ENCODE data around the gene FUOM.

The FUOM gene

GRCh38 chr10:133342942-133343341 lies 14.9 kb downstream of the FUOM start:
- TF ChIP-seq CTCF (conservative IDR thresholded peaks at IDR 0.05; ENCODE audit: control insufficient read depth, insufficient read depth, low read depth, low read length) = no peak
- DNase-seq (ENCODE audit: low read depth) = no peak
- no peak overlapping the region for H3K4me3 ChIP-seq (ENCODE audit: control insufficient read depth, low read depth, low read length)

GRCh38 chr10:133341983-133342382 lies 15.8 kb downstream of the FUOM start:
- no peak for DNase-seq (ENCODE audit: low read depth)
- H3K4me3 ChIP-seq (ENCODE audit: control insufficient read depth, low read depth, low read length) = no peak overlapping the region
- no peak for TF ChIP-seq CTCF (conservative IDR thresholded peaks at IDR 0.05; ENCODE audit: control insufficient read depth, insufficient read depth, low read depth, low read length)

GRCh38 chr10:133339708-133340380 lies 18.0 kb downstream of the FUOM start:
- H3K4me3 ChIP-seq (ENCODE audit: control insufficient read depth, low read depth, low read length) = no peak overlapping the region
- no peak for TF ChIP-seq CTCF (conservative IDR thresholded peaks at IDR 0.05; ENCODE audit: control insufficient read depth, insufficient read depth, low read depth, low read length)
- DNase-seq (ENCODE audit: low read depth) = no peak

GRCh38 chr10:133338080-133339071 lies 19.4 kb downstream of the FUOM start:
- H3K4me3 ChIP-seq (ENCODE audit: control insufficient read depth, low read depth, low read length) = no peak overlapping the region
- TF ChIP-seq CTCF (conservative IDR thresholded peaks at IDR 0.05; ENCODE audit: control insufficient read depth, insufficient read depth, low read depth, low read length) = no peak
- no peak for DNase-seq (ENCODE audit: low read depth)

GRCh38 chr10:133337370-133337725 lies 20.5 kb downstream of the FUOM start:
- no peak for DNase-seq (ENCODE audit: low read depth)
- TF ChIP-seq CTCF (conservative IDR thresholded peaks at IDR 0.05; ENCODE audit: control insufficient read depth, insufficient read depth, low read depth, low read length) = no peak
- H3K4me3 ChIP-seq (ENCODE audit: control insufficient read depth, low read depth, low read length) = no peak overlapping the region

- no peak for DNase-seq (ENCODE audit: low read depth)
- TF ChIP-seq CTCF (conservative IDR thresholded peaks at IDR 0.05; ENCODE audit: control insufficient read depth, insufficient read depth, low read depth, low read length) = no peak
- no peak within 1 kb of the TSS for H3K4me3 ChIP-seq (ENCODE audit: control insufficient read depth, low read depth, low read length)
Observed at GRCh38 chr10:133336577-133337369, 21.0 kb downstream of the FUOM start, which contains the start of gene CALY. Gene CALY (minus strand): TSS chr10:133336896. CDS start chr10:133328989, 7,907 bp downstream.
